HG03520 (cell line): Measurements from ENCODE around the gene HSD17B2.

Experiments
- ATAC-seq: cut with Tn5 transposase; IDR thresholded peaks from one replicate; pipeline ENCODE4 v1.9.1; 2021; ENCODE audit warnings: mild to moderate bottlenecking, moderate library complexity; ENCODE audit not compliant: unreplicated experiment

The HSD17B2 gene

DNA sequence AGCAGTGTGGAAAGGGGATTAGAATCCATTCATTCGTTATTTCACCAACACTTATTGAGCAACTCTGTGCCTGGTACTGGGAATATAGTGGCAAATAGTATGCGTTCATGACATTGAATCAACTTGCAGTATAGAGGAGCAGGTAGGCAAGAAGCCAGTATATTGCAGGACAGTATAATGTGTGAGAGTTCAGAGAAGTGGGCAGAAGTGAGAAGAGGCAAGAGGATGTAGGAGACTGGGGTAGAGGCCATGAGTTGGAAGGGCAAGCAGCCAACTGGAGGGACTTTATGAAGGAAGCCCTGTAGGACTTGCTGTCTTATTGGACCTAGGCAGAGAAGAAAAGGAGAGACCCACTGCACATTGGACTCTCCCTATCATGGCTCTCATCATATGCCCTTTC lies 12.3 kb downstream of the HSD17B2 start:
- no peak for ATAC-seq

DNA sequence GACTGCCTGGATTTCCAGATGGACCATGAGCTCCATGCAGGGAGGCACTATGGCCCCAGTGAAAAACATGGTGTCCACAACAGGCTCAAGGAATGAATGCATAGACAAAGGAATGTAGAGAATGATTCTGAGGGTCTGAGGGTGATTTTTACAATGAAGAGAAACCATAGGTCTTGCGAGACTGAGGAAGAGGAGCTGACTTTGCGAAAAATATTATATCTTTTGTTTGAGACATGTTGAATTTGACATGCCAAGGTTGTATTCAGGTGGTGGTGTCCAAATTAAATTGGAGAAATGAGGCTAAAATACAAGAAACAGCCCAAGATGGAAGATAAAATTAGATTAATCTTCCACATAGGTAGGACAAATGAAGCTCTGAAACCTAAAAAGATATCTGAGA lies 12.7 kb downstream of the HSD17B2 start:
- no peak for ATAC-seq

DNA sequence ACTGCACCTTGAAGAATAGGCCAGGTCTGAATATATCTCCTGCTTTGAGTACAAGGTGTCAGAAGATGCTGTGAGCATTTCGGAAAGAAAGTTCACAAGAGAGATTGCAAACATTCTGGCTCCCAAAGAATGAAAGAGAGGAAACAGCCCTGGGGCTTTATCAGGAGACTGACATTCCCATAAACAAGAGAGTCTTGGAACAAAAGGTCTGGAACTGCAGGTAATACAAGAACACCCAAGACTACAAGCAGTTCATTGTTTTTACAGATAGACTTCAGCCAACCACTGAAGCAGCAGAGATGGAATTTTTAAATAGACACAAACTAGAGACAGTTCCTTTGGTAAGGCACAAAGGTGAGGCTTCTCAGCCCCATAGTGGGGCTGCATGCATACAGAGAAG lies 14.4 kb downstream of the HSD17B2 start:
- no peak for ATAC-seq

DNA sequence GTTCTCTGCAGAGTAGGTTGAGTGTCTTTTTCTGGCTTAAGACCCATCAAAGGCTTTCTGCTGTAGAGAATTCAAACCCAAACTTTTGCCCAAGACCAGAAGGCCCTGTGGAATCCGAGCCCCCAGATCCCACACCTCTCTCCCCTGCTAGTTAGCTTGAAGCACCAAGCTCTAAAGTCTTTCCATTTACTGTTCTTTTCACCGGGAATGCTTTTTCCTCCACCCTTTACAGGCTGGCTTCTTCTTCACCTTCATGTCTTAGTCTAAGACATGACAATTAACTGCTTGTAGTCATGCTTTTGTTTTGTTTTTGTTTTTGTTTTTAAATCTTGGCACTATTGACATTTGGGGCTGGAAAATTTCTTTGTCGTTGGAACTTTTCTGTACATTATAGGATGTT lies 15.5 kb downstream of the HSD17B2 start:
- ATAC-seq: no peak

DNA sequence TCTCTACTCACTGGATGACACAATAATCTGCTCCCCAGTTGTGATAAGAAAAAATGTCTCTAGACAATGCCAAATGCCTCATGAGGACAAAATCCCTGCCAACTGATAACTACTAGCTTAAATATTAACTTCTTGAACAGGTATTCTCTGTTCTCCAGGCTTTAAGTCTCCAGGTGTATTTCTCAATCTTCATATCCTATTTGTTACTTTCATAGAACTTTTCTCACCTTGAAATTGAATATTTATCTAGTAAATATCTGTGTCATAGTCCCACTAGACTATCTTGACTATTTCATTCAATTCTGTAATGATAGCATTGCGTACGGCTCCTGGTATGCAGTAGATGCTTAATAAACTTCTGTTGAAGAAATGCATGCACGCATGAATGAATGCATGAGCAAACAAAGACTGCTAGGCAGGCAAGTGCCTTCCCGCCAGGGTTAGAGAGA lies 15.9 kb downstream of the HSD17B2 start:
- ATAC-seq: no peak

DNA sequence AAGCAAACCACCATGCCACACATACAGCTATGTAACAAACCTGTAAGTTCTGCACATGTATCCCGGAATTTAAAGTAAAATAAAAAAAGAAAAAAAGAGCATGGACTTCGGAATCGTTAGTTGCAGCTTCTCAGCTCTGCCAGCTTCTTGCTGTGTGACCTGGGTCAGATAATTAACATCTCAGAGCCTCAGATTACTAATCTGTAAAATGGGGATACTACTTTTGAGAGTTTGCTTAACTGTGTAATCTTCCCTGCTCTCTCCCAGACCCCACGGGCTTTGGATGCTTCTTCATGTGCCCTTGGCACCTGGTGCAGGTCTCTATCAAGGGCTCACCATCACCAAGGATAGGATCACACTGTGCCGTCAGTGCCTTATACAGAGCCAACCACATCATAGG lies 16.6 kb downstream of the HSD17B2 start:
- no peak for ATAC-seq

DNA sequence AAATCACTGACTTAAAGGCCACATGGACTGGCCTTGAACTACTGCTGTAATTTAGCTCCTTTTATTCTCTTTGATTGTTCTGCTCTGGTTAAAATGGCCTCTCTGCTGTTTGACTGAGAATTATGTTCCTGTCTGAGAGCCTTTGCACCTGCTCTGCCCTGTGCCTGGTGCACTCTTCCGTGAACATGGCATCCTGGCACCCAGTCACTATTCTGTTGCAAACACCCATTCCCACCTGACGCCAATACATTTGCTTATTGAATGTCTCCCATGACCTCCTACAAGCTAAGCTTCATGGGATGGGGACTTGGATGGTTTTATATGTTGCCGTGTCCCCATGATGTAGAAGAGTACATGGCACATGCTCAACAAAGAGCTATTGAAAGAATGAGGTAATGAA lies 20.1 kb downstream of the HSD17B2 start:
- ATAC-seq: no peak

DNA sequence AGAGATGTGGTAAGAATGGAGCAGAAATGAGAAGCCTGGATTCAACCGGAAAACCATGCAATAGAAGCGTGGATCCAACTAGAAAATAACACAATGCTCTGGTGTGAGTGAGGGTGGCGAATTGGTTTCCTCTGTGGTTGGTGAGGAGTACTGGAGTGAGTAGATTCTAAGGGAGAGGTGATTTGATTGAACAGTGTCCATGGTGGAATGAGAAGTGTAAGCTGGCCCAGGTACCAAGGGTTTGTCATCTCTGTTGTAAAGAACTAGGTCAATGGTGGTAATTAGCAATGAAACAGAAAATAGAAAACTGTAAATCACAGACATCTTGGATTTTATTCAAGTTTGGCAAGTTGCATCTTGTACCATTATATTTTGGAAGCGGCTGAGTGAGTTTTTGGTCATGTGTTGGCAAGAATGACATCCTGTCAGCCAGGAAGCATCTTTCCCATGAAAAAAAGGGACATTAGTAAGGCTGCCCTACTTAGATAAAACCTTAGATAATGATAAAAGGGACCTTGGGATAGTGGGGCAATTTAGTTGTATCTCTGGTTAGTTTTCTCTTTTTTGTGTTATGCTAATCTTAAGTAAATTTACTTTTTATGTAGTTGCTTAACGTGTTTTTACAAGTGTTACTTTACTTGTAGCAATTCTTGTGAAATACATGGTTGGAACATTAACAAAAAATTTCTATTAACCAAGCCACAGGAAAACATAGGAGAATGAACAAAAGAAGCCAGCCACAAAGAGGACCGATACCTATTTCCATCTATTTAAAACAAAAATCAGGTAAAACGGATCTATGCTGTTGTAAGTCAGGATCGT lies 20.9 kb downstream of the HSD17B2 start:
- no peak for ATAC-seq

DNA sequence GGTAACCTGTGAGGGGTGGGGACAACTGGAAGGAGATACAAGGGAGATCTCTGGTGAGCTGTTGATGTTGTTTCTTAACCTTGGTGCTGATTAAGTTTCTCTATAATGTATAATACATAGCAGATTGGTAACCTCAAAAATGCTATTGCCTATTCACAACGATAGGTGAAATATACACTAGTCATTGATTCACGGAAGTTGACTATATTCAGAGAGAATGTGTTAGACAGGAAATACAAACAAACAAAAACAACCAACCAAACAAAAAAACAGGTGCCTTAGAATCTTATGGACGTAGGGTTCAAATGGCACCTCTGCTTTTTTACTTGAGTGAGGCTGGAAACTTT lies 21.5 kb downstream of the HSD17B2 start:
- no peak for ATAC-seq

DNA sequence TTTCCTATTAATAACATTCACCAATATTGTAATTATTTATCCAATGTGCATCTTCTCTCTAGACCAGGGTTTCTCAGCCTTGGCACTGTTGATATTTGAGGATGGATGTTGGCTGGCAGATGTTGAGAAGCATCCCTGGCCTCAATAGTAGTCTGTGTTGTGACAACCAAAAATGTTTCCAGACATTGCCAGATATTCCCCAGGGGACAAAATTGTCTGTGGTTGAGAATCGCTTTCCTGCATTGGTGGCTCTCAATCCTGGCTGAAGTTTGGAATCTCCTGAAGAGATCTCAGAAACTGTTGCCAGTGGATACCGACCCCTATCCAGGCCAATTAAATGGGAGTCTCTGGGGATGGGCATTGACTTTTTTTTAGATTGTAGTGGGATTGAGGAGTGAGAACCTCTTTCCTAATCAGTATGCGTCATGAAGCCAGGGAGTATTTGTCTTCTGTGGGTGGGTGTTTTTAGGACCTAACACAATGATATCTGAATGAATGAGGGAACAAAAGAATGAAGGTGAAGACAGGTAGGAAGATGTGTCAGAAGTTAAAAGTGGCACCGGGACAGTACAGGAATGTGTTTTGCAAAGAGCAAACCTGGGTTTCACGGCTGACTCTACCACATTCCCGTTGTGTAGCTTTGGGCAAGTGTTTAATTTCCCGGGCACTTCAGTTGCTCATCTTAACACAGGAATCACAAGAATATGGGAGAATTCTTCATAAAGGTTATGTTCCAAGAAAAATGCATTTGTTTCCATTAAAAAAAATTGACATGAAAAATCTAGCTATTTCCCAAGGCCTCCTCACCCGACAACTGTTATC lies 24.3 kb downstream of the HSD17B2 start:
- ATAC-seq: no peak

DNA sequence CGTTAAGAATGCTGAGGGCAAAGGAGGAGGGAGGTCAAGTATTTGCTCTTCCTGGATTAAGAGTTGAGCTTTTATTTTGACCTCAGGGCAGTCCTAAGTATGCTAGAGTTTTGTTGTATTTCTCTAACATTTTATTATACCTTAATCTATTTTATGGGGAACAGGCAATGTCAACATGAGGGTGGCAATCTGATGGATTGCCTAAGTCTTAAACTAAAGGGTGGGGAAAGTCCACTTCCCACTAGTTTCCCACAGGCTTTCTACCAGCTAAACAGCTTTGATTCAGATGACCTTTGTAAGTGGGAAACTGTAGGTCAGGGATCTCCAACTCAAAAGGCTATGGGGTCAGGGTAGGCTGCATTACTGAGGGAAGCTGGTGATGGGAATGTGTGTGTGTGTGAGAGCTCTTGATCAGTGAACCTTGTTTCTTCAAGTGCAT lies 24.9 kb downstream of the HSD17B2 start:
- no peak for ATAC-seq

DNA sequence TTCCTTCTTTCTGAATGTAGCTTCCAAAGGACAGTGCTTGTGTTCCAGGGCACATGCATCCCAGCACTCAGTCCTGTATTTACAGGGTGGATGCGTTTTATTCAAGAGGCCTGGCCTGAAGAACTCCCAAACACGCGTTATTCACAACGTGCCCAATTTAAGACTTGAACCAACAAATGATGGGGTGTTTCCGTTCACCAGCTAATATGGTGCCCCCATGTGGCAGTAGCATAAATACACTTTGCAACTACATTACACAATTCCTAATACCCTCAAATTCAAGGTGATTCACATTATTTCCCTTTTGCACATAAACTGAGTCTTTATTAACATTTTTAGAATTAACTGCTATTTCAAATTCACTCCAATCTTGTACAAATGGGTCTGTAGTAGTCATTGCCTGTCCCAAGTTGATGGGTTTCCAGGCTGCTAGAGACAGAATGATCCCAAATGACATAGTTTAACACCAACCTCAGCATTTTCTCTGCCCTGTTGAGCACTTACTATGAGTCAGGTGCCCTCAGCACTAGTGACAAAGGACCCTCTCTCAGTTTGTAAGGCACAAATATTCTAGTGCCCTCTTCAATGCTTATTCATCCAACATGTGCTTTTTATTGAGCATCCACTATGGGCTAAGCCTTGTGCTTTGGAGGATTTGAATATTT lies 26.9 kb downstream of the HSD17B2 start:
- ATAC-seq: no peak

DNA sequence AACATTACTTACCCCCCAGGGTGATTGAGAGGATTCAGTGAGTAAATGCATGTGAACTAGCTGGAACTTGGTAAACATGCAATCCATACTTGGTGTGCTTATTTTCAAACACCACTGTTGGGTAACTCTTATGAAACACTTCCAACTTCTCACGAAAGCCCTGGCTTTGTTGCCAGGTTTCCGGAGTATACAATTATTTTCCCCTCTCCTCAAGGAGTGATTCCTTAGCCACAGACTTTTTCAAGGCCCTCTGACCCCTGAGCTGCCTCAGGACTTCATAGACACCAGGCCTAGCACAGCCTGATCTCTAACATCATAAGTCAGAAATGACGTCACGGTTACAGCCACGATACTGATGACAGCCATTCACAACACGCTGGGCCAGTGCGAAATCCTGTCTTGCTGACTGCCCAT lies 27.6 kb downstream of the HSD17B2 start:
- no peak for ATAC-seq

DNA sequence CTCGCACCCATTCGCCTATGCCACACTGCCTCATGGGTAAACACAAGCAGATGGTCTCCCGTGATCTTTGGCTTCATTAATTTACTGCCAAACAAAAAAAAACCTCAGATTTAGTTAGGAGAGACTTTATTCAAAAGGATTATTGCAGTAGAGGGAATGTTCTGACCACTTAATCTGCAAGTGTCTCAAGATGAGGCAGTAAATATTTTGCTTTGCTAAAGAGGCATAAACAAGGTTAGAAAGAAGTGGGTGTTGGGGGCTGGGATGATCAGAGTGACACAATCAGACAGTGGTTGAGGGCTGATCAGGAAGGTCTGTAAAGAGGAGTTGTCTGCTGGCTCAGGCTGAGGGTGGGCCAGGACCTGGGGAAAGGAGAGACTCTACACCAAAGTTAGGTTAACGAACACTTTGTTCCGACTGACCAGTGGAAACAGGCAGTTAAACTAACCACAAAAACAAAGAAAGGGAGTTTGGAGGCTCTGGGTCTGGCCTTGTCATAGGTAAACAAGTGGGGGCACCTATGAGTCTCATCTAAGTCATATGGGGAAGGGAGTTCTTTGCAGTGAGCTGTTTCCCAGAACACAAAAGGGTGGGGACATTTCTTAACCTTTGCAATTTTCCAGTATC lies 28.5 kb downstream of the HSD17B2 start:
- ATAC-seq: no peak

DNA sequence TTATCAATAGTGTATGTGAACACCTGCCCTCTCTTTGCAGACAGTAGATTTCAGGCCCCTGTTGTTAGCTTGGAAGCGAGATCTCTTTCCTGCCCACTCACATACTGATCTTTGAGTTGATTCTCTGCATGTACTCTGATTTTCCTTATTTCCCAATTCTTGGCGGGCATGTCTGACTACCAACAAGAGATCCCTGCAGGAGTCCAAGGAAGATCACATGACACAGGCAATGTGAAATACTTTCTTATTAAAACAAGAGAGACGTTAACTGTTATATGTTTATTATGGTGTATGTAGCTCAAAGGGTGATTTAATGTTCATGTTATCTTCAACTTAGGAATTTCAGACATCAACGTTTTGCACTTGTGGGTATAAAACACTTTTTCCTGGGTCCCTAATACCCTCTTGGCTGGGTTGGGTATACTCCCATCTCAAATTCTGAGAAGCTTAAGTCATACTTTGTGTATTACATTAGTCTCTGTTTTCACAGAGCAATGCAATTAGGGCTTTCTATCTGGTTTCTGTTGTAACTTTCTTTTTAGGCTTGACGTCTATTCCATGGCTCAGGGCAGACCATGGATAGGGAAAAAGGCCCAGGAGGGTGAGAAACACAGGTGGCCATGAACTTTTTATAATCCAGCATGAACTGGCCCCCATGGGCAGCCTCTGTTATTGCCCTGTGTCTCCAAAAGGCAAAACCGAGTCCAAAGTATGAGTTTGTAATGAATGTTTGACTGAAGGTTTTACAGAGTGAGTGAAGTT lies 32.2 kb downstream of the HSD17B2 start:
- ATAC-seq: no peak

DNA sequence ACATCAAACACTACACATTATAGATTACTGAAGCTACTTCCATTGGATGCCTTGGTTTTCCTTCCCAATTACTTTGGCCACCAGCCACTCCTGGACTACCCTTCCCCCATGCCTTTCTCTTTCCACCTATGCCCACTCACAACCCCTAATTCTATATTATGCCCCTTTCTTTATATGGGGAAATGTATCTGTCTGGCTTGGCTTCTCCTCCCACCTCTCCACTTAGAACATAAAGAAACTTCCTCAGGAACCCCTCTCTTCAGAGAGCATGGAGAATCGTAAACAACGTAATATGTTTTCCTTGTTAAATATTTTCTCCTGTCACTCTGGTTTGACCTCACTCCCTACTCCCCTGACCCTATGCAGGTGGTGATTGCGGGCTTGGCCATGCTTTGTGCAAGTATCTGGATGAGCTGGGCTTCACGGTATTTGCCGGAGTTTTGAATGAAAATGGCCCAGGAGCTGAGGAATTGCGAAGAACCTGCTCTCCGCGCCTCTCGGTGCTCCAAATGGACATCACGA lies 32.8 kb downstream of the HSD17B2 start:
- no peak for ATAC-seq

DNA sequence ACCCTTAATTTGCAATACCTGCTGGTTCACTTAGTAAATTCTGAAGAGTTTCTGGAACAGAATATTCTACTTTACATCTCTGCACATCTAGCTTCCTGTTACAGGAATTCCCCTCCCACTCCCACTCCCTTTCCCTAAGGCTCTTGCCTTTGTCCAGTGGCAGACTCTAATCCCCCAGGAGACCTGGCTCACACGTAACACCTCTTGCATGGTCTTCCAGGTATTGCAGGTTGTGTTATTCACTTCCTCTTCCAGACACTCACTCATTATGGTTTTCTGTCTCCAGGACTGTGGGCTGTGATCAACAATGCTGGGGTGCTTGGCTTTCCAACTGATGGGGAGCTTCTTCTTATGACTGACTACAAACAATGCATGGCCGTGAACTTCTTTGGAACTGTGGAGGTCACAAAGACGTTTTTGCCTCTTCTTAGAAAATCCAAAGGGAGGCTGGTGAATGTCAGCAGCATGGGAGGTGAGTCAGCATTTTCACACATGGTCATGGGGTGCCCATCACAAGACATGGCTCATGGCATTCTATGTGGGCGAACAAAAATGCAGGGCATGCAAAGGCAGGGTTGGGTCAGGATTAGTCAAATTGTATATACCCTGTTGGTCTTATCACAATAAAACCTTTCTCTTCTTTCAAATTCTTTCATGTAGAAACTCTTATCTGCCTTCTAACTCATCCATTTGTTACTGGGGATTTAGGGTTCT lies 35.8 kb downstream of the HSD17B2 start:
- no peak for ATAC-seq

DNA sequence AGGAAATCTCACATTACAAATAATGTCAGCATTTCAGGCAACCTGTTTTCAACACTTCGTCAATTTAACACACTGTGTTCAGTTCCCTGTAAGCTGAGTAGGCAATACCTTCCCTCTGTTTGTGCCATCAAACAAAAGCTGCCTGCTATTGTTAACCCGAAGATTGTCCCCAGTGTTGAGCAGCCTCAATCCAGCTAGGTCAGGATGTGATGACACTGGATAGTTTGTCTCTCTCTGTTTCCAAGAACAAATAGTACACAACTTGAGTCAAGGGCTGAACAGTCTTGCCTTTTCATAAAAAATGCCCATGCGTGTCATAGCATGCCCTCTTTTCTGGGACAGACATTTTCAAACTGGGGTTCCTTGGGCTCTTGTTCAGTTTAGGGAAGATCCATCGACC lies 36.4 kb downstream of the HSD17B2 start:
- no peak for ATAC-seq

DNA sequence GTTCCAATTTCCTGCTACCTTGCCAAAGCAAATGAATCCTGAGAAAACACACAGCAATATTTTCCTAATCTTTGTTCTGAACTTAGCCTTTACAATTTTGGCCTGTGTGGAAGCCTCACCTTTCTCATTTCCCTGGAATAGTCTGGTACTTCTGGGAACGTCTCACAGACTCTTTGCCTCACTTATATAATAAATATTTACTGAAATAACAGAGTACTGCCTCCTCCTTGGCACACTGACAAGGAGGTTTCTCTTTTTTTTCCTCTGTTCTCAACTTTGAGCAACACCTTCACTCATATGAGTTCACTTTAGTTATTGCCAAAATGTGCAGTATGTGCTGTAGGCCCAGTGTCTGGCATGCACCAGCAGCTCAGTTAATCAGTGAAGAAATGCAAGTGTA lies 37.3 kb downstream of the HSD17B2 start:
- ATAC-seq: no peak
